ENCODE data around the gene ADAM8.

ADAM8 gene

DNA sequence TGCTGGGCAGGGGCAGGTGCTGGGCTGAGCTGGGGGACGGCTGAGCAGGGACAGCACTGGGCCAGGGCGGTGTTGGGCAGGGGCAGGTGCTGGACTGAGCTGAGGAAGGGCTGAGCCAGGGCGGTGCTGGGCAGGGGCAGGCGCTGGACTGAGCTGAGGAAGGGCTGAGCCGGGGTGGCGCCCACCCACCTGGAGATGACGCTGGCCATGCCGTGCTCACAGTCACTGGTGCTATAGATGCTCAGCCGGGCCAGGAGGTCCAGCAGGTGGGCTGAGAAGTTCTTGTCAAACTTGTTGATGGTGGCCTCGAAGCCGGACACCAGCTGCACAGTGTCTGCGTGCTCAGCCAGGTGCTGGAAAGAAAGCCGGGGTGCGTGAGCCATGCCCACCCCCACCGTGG is 4.4 kb upstream of the ADAM8 start:
- DNase-seq, result no peak

DNA sequence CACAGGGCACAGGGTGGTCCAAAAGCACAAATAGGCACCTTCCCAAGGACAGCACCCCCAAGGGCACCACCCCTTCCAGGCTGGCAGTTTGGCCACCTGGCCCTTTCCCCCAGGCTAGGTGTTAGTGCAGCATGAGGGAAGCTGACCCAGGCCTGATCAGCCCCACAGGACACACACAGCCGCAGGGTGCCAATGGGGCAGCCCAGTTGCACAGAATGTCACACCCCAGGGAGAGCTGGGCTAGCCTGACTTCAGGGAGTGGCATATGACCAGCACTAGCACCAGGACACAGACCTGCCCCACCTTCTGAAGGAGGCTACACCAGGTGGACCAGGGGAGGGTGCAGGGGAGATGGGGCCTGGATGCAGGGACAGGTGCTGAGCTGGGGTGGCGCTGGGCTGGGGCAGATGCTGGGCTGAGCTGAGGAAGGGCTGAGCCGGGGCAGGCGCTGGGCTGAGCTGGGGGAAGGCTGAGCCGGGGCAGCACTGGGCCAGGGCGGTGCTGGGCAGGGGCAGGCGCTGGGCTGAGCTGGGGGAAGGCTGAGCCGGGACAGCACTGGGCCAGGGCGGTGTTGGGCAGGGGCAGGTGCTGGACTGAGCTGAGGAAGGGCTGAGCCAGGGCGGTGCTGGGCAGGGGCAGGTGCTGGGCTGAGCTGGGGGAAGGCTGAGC is 3.9 kb upstream of the ADAM8 start:
- no peak for DNase-seq

DNA sequence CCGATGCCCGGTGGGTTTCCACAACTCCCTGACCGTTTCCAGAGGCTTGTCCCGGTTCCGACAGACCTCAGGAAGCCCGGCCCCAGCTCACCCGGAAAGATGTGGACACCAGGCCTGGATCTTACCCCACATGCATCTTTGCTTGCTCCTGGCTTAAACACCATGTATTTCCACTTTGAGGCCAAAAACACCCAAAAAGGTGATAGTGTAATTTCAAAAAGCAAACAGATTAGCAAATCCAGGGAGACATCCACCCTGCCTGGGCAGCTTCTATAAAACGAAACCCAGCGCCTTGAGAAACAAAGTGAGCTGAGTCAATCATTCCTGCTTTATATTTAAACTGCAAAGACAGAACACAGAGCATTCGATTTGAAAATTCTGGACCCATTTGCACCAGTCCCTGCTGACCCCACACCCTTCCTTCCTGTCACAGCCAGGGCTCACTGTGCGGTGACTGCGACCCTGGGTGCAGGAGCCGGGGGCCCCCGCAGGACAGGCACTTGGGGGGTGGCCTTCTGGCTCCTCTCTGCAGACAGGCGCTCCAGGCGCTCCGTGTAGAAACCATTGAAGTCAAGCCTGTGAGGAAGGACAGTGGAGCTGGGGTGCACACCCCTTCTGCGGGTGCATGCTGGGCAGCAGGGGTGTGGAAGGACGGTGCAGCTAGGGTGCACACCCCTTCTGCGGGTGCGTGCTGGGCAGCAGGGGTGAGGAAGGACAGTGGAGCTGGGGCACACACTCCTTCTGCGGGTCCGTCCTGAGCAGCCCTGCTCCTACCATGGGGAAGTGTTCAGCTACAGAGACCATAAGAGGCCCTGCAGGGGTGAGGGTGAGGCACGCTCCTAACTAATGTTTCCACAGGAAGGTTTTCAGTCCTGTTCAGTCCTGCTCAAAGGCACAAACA is 2.9 kb upstream of the ADAM8 start:
- peak; percentile 54 for DNase-seq

DNA sequence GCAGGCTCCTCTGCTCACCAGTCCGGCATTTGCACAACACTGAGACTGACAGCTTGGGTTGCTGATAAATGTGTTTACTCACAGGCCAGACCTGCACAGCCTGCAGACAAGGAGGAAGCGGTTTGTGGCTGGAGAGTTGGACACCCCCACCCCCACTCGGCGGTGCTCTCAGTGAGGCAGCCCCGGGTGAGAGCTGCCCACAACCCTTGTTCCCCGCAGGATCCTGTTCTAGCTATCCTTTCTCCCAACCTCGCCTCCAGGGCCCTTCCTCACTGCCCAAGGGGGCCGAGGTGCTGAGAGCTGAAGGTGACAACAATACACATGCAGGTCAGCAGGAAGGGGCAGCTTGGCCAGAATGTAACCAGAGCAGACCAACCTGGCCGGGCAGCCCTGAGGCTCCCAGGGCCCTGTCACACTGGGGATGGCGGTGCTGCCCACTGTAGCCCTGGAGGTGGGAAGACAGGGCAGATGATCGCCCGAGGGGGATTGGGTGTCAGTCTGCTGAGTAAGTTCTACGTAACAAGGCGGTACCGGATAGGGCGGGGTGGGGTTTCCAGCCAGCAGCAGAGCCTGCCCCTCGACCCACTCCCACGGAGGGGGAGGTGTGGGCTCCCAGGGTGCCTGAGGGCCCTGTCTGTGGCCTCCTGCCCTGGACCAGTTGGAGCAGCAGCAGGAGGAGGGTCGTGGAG is 2.1 kb upstream of the ADAM8 start:
- DNase-seq, result peak; percentile 89

DNA sequence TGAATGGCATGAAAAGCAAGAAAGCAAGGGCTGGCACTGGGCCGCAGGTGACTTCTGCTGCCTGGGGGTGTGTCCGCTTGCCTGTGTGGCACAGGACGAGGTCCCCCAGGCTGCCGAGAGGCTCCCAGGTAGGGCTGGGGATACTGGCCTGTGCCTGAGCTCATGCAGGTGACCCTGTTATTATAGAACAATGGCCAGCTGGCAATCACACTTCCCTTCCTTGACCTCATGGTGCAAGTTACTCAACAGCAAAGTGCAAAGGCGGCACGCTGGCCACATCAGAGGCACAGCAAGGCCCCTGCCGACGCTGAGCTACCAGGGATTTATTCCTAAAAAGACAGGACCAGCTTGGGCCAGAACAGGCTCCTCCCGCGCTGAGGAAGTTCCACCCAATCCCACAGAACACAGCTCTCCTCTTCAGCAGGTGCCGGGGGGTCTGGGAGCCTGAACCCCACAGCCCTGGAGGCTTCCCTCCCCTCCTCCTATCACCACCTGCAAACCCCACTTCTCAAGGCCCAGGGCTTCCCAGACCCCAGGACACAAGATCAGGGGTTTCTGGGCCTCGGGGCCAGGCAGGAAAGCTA is 1.4 kb upstream of the ADAM8 start:
- no peak for DNase-seq

DNA sequence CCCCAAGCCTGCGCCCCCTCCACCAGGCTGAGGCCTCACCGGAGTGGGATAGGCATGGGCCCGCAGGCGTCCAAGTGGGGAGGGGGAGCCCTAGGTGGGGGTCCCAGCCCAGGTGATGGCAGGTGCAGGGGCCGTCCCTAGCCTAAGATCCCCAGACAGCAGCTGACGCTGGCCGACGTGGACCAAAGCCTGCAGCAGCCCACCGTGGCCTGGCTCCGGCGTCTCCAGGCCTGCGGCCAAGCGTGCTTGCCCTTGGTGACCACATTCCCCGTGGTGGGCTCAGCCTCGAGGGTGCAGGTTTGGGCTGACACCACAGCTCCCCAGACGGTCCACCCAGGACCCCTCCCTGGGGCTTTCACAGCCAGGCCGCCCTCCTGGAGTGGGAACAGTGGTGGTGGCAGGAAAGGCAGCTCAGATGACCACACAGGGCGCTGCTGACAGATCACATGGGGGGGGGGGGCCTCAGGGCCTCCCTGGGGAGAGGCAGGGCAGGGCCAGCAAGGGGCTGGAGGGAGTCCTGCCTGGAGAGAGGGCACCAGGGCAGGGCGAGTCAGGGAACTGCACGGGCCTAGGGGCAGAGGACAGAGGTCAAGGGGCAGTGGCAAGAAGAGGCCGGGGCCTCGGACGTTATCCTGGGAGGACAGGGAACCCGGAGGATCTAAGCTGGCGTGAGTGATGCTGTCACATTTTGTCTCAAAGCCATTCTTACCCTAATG is 767 bp upstream of the ADAM8 start:
- no peak for DNase-seq

DNA sequence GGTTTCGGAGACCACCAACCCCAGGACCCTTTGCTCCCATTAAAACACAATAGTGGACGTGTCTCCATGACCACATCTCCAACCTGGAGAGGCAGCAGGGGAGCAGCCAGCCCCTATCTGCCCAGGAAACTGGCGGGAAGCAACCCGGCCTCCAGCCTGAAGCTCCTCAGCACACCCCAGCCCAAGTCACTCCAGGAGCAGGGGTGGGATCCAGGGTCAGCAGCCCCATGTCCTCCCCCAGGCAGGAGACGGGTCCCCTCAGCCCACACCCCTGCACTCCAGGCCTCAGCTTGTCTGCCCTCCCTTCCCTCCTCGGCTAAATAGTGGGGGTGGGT is 601 bp downstream of the ADAM8 start:
- no peak for DNase-seq

DNA sequence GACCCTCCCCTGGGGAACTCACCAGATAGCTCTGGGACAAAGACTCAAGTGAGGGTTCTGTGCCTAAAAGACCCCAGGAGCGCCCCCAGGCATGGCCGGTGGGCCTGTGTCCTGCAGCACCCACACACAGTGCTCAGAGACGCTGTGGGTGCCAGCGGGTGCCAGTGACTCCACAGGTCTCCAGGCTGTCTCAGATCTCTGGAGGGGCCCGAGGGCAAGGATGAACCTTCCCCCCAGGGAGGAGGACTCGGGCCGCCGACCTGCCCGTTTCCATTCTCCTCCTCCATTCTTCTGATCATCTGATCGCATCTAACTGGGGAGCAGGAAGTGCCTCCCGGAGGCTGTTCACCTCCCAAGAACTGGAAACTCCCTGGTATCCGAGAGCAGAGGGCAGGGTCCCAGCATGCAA is 980 bp downstream of the ADAM8 start:
- DNase-seq, result peak; percentile 72

DNA sequence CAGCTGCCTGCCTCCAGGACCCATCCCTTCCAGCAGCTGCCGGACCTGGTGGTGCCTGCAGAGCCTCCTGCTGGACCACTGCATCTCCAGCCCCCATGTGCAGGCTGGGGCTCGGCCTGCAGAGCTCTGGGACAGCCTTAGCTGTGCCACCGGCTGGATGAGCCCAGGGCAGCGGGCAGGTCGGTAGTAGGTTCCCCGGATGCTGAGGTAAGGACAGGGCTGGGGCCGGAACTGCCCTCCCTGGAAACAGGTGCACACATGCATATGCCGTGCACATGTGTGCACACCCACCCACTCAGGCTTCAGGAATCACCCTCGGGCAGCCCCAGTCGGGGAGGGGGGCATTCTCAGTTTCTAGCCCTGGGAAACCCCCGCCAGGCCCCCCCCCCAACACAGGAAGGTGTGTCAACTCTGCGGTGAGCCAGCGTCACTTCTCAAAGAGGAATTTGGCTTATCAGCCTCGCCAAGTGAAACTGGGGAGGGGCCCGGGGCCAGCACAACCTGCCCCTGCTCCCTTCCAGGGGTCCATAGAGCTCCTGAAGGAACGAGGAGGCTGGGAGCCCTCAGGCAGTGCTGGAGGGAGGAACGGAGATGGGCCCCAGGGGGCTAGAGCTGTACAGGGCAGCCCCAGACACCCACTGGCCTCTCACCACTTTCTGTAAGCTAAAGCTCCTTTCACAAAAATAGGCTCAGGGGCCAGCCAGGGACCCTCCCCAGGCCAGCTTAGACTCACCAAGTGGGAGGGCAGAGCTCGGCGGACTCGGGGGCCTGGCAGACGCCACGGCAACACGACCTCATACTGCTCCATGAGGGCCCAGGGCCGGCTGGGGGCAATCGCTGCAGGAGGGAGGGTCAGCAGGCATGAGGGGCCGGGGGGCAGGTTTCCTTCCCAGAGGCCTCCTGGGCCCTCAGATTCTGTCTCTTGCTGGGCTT is 1.7 kb downstream of the ADAM8 start:
- peak; percentile 87 for DNase-seq

DNA sequence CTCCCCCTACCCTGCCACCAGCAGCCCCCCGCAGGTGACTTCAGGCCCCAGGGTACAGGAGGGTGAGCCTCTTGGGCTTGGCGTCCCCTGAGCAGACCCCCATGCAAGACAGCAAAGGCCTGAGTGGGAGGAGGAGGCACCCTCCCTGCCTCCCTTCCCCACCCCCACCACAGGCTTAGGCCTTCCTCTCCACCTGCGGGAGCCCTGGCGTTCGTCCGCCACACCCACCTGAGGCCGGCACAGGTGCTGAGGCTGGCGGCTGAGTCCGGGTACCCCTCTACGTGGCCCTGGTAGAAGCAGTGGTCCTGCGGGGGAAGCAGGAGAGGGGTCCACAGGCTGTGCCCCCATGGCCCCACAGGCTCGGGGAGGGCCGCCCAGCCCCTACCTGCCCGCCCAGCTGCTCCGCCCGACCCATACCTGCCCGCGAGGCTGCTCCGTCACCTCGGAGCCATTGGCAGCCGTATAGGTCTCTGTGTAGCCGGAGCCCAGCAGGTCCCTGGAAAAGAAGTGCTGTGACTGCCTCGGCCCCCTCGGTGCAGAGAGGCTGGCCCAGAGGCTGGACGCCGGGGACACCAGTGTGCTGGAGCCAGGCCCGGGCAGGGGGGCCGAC is 3.0 kb downstream of the ADAM8 start:
- DNase-seq, result no peak

DNA sequence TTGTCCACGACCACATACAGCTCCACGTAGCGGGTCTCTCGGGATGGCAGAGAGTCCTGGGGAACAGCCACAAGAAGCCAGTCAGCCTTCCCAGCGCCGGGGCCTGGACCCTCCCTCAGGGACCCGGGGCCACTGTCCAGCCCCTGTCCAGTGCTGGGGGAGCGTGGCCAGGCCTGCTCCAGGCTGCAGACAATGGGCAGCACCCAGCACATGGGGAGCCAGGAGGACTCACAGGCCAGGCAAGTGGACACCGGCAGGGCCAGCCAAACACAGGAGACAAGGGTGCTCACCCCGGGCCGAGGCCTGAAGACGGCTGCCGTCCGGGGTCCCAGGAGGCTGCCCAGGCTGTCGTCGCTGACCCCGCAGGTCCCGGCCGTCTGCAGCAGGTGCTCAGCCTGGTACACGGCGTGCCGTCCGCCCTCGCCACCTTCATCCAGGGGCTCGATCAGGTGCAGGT is 3.7 kb downstream of the ADAM8 start:
- no peak for DNase-seq

DNA sequence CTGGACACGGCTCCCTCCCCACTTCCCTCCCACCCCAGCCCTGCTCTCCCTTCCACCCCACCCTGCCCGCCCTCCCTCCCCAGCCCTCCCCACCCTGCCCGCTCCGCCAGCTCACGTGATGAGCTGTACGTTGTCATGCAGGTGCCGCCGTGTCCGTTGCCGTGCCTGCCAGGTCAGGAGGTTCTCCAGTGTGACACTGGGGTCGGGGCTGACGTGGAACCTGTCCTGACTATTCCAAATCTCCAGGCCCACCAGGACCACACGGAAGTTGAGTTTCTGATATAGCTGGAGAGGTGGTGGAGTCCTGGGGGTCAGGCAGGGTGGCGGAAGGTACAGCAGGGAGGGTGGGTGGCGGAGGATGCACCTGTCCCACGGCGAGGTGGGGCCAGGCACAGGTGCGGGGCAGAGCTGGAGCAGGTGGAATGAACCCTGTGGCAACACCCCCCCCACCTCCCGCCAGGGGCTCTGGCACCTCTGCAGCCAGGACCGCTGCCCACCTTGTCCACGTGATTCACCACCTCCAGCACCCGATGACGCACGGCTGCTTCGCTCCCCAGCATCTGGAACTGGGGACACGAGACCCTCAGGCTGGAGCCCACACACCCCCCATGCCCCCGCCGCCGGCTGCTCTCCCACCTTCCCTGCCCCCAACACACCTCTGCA is 4.2 kb downstream of the ADAM8 start:
- DNase-seq, result no peak

DNA sequence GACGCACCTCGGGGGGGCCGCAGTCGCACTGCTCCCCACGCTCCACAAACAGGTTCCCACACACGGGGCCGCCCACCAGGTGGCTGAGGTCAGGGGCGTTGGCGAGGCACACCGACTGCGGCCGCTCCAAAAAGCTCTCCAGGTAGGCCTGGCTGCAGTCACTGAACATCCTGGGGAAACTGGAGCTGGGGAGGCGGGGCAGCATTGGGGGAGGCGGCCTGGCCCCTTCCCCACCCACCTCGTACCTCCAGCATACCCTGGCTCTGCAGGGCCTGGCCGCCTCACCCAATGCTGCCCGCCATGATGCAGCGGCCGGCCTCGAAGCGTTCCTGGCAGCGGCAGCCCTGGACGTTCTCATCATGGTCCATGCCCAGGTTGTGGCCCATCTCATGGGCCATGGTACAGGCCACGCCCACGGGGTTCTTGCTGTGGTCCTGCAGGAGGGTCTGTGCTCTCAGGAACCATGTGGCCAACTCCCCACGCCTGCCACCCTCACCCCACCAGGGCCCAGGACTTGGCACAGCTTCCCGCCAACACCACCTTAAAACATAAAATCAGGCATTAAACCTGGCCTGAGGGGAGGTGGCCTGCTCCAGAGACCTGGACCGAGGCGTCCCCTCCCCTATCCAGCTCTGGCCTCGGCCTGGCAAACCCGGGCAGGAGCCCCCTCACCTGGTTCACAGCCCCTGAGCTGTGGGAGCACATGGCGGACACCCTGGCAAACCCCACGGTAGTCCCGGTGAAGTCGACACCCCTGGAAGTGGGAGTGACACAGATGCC is 5.0 kb downstream of the ADAM8 start:
- no peak for DNase-seq

DNA sequence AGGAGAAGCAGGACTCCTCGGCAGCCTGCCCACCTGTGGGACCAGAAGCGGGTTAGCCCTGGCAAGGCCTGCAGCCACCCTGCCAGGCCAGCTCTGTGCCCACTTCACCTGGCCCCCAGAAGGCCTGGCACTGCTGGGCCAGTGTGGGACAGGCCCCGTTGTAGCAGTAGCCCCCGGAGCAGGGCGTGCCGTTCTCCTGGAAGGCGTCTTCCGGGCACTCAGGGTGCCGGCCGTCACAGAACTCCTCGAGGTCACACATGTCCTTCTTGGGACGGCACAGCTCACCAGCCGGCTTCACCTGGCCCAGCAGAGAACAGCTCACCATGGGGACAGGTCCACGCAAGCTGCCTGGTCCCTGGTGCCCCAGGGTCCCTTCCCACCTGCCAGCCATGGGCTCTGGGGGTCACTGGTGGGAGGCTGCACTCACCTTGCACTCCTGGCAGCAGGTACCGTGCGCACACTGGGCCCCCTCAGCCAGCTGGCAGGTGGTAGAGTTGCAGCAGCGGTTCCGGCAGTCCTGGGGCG is 5.8 kb downstream of the ADAM8 start:
- DNase-seq, result no peak

DNA sequence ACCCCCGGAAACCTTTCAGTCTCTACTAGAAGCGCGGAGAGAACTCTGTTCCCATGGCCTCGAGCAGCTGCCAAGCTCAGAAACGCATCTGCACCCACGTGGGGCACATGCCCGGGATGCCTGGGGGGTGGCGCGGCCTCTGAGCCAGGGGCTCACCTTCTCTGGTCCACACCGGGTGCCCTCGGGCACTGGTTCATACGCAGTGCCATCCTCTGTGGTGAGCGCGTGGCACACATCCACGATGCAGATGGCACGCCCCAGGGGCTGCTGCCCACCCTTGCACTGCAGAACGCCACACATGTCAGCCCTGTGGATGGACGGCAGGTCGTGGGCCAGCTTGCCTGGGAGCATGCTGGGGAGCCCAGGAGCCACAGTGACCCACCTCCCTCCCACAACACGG is 6.5 kb downstream of the ADAM8 start:
- DNase-seq, result no peak

DNA sequence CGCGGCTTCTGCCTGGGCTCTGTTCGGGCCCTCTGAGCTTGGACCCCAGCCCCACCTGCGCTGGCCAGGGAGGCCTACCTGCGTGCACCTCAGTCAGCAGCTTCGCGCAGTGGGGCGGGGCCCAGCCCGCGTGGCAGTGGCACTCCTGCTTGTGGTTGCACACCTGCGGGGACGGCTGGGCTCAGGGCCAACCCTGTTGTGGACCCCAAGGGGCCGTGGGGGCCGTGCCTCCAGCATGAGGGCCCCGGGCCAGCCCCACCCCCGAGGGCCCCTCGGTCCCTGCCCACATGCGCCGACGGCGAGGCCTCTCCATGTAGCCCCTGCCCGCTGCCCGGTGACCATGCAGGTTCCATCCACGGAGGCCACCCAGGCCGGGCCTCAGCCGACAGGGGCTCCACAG is 7.3 kb downstream of the ADAM8 start:
- DNase-seq, result no peak

DNA sequence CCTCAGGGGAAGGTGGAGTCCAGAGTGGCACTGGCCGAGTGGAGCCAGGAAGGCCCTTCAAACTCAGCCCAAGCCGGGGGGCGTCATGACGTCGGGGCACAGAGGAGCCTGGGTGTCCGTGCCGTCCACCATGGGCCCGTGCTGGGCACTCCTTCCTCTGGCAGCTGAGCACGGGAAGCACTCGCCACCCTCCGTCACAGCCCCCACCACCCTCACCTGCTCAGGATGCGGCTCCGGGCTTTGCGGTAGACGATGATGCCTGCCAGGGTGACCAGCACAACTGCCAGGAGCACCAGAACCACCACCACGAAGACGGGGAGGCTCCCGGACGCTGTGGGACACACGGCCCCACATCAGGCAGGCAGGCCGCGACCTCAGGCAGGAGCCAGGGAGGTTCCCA is 8.1 kb downstream of the ADAM8 start:
- no peak for DNase-seq

DNA sequence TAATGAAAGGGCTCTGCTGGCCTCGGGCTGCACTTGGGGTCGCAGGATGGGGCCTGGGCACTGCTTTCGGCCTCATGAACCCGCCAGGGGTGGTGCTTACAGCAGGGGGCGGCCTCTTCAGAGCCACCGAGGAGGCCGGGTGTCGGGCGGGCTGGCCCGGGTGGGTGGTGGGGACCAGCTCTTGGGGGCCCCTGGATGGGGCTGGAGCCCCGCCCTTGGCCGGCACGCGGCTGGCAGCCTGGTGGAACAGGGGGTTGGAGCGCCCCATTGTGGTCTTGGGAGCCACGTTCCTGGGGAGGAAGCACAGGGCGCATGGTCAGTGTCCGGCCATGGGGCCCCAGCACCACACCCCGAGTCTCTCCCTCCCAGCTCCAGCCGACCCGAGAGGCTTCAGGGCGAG is 8.8 kb downstream of the ADAM8 start:
- no peak for DNase-seq

DNA sequence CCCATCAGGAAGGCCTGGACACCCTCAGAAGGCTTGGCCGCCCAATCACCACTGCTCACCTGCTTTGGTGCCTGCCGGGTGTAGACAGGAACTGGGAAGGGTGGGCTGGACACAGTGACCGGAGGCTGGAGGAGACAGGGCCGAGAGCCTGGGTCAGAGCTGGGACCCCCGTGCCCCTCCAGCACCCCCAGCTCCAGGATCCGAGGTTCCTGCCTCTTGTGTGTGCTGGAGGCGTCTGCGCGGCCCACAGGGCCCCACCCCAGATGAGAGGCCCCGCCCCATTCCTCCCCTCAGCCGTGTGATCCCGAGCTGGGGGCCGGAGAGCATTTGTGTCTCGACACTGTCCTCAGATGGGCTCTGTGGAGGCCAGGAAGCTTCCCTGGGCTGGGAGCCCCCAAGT is 9.4 kb downstream of the ADAM8 start:
- no peak for DNase-seq

Measured in CD4-positive, alpha-beta T cell treated with Interleukin-15 for 1 hour (primary cell).